SK-N-SH treated with all-trans-retinoic acid at 6 μM for 48 hours (cell line): ENCODE data around the gene MOV10L1.

ENCODE experiments used
- ATAC-seq: fragments of 200-7000 bp; cut with Tn5 transposase; 3 replicates; pipeline ENCODE4 v1.9.1; 2020; ENCODE audit warnings: mild to moderate bottlenecking, moderate library complexity
- ARNTL ChIP-seq: fragments of 450-650 bp; formaldehyde crosslinking; IDR thresholded peaks from 2 replicates; pipeline ENCODE4 v1.5.0; 2020; ENCODE audit warnings: low read depth, mild to moderate bottlenecking, moderate library complexity, borderline replicate concordance
- BACH2 ChIP-seq: fragments of 250-450 bp; sonication (Bioruptor Pico); IDR thresholded peaks from 2 replicates; pipeline ENCODE4 v1.9.0; 2021; ENCODE audit warnings: mild to moderate bottlenecking, borderline replicate concordance
- CREB5 ChIP-seq: fragments of 250-450 bp; sonication (Bioruptor Pico); IDR thresholded peaks from 2 replicates; pipeline ENCODE4 v1.5.1; 2020; ENCODE audit warnings: low read depth, mild to moderate bottlenecking, moderate library complexity
- CSDC2 ChIP-seq: fragments of 250-450 bp; sonication (Bioruptor Pico); IDR thresholded peaks from 2 replicates; pipeline ENCODE4 v1.5.0; 2020; ENCODE audit warnings: mild to moderate bottlenecking, moderate library complexity
- CSRNP3 ChIP-seq: fragments of 250-450 bp; sonication (Bioruptor Pico); IDR thresholded peaks from 2 replicates; pipeline ENCODE4 v1.5.1; 2021; ENCODE audit warnings: mild to moderate bottlenecking, moderate library complexity
- ESRRG ChIP-seq: fragments of 250-450 bp; sonication (Bioruptor Pico); IDR thresholded peaks from 2 replicates; pipeline ENCODE4 v1.6.1; 2021; ENCODE audit warnings: mild to moderate bottlenecking
- GLIS3 ChIP-seq: fragments of 250-450 bp; sonication (Bioruptor Pico); IDR thresholded peaks from 2 replicates; pipeline ENCODE4 v1.5.0; 2020; ENCODE audit warnings: mild to moderate bottlenecking, moderate library complexity
- OSR1 ChIP-seq: fragments of 250-450 bp; sonication (Bioruptor Pico); IDR thresholded peaks from 2 replicates; pipeline ENCODE4 v1.8.0; 2022; ENCODE audit warnings: moderate library complexity, mild to moderate bottlenecking, inconsistent platforms
- PATZ1 ChIP-seq: fragments of 250-450 bp; sonication (Bioruptor Pico); IDR thresholded peaks from 2 replicates; pipeline ENCODE4 v1.8.0; 2020; ENCODE audit warnings: mild to moderate bottlenecking, moderate library complexity, borderline replicate concordance
- POU6F1 ChIP-seq: fragments of 250-450 bp; sonication (Bioruptor Pico); IDR thresholded peaks from 2 replicates; pipeline ENCODE4 v1.8.0; 2021; ENCODE audit warnings: low read depth, mild to moderate bottlenecking, moderate library complexity, borderline replicate concordance
- PPARA ChIP-seq: fragments of 250-450 bp; sonication (Bioruptor Pico); IDR thresholded peaks from 2 replicates; pipeline ENCODE4 v1.5.0; 2020; ENCODE audit warnings: mild to moderate bottlenecking, borderline replicate concordance
- RARB ChIP-seq: fragments of 250-450 bp; sonication (Bioruptor Pico); IDR thresholded peaks from 2 replicates; pipeline ENCODE4 v1.8.0; 2021; ENCODE audit warnings: mild to moderate bottlenecking, moderate library complexity
- SNAI2 ChIP-seq: fragments of 250-450 bp; sonication (Bioruptor Pico); IDR thresholded peaks from 2 replicates; pipeline ENCODE4 v1.5.0; 2020; ENCODE audit warnings: mild to moderate bottlenecking, moderate library complexity
- TCF4 ChIP-seq: fragments of 250-450 bp; sonication (Bioruptor Pico); IDR thresholded peaks from 2 replicates; pipeline ENCODE4 v1.8.0; 2021; ENCODE audit warnings: mild to moderate bottlenecking, moderate library complexity, borderline replicate concordance
- TOX ChIP-seq: fragments of 250-450 bp; sonication (Bioruptor Pico); IDR thresholded peaks from 2 replicates; pipeline ENCODE4 v1.8.0; 2021; ENCODE audit warnings: mild to moderate bottlenecking, moderate library complexity, borderline replicate concordance
- TSHZ2 ChIP-seq: fragments of 250-450 bp; sonication (Bioruptor Pico); IDR thresholded peaks from 2 replicates; pipeline ENCODE4 v1.5.0; 2020; ENCODE audit warnings: mild to moderate bottlenecking, moderate library complexity
- ZC3H10 ChIP-seq: fragments of 250-450 bp; sonication (Bioruptor Pico); IDR thresholded peaks from 2 replicates; pipeline ENCODE4 v1.5.1; 2021; ENCODE audit warnings: mild to moderate bottlenecking, moderate library complexity
- ZFP30 ChIP-seq: fragments of 450-650 bp; formaldehyde crosslinking; IDR thresholded peaks from 2 replicates; pipeline ENCODE4 v1.5.0; 2022; ENCODE audit warnings: mild to moderate bottlenecking, moderate library complexity
- ZNF565 ChIP-seq: fragments of 450-650 bp; formaldehyde crosslinking; conservative IDR thresholded peaks from 2 replicates; pipeline ENCODE4 v1.5.0; 2020; ENCODE audit warnings: low read depth, mild to moderate bottlenecking, moderate library complexity
- ZNF70 ChIP-seq: fragments of 450-650 bp; formaldehyde crosslinking; IDR thresholded peaks from 2 replicates; pipeline ENCODE4 v1.5.0; 2020; ENCODE audit warnings: mild to moderate bottlenecking, moderate library complexity
- ZNF8 ChIP-seq: fragments of 450-650 bp; formaldehyde crosslinking; IDR thresholded peaks from 2 replicates; pipeline ENCODE4 v1.5.0; 2020; ENCODE audit warnings: mild to moderate bottlenecking, moderate library complexity

The MOV10L1 gene

GRCh38 chr22:50121202-50121740, 31.5 kb downstream of the MOV10L1 start:
- no peak for ATAC-seq
- no peak for TF ChIP-seq ZNF70
- TF ChIP-seq PPARA = no peak
- no peak for TF ChIP-seq ESRRG (CRISPR knock-in tag)
- TF ChIP-seq ARNTL (CRISPR knock-in tag) = no peak
- TF ChIP-seq ZNF8 (CRISPR knock-in tag) = no peak
- TF ChIP-seq ZNF565 (CRISPR knock-in tag) = no peak
- no peak for TF ChIP-seq ZFP30 (CRISPR knock-in tag)

GRCh38 chr22:50123119-50123518, 33.3 kb downstream of the MOV10L1 start:
- no peak for ATAC-seq
- TF ChIP-seq TOX (CRISPR knock-in tag) (no peak), TSHZ2 (no peak), RARB (CRISPR knock-in tag) (no peak), POU6F1 (CRISPR knock-in tag) (no peak), ZFP30 (CRISPR knock-in tag) (no peak), CSRNP3 (CRISPR knock-in tag) (no peak), ZNF70 (no peak), PPARA (no peak), ESRRG (CRISPR knock-in tag) (no peak), BACH2 (CRISPR knock-in tag) (no peak), ZC3H10 (no peak), ZNF565 (CRISPR knock-in tag) (no peak), PATZ1 (CRISPR knock-in tag) (no peak), CSDC2 (no peak), TCF4 (CRISPR knock-in tag) (no peak), GLIS3 (CRISPR knock-in tag) (no peak)

GRCh38 chr22:50125029-50125428, 35.2 kb downstream of the MOV10L1 start:
- no peak for ATAC-seq
- TF ChIP-seq PPARA (no peak), TOX (CRISPR knock-in tag) (no peak), SNAI2 (CRISPR knock-in tag) (no peak), OSR1 (no peak), ZNF8 (CRISPR knock-in tag) (no peak), TSHZ2 (no peak), ZFP30 (CRISPR knock-in tag) (no peak), POU6F1 (CRISPR knock-in tag) (no peak), PATZ1 (CRISPR knock-in tag) (no peak), CREB5 (no peak), CSDC2 (no peak)
